ENCODE results near the gene SENP3.
A peak's percentile ranks its signal among the peaks of the same experiment; 100 is the strongest.

Gene SENP3

GRCh38 chr17:7558544-7559319, 3.0 kb upstream of the SENP3 start, which contains the start of gene TNFSF13:
Gene TNFSF13, plus strand, starts transcription at chr17:7558750. Its CDS starts 290 bp downstream, at chr17:7559040.
- peak within 1 kb of the TSS; percentile 52 to 98 (median 86) for H3K4me3 ChIP-seq

GRCh38 chr17:7559320-7560171, 2.2 kb upstream of the SENP3 start:
- no peaks in the 10 kb centered on the region for H3K9me3 ChIP-seq (replicated peaks in 1 of 11)
- H3K9ac ChIP-seq = peak overlapping the region; percentile 88 to 98 (median 94)
- H3K36me3 ChIP-seq = peaks cover 14 to 44% (median 23%) of the 10 kb centered on the region in 11 experiments
- peak overlapping the region; percentile 52 to 98 (median 86) for H3K4me3 ChIP-seq
- H3K4me2 ChIP-seq = peak overlapping the region; percentile 90 to 100 (median 96)
- H4K20me1 ChIP-seq = peaks cover 3 to 26% (median 8%) of the 10 kb centered on the region in 11 experiments; a peak in 16 of 22 replicates
- H3K27me3 ChIP-seq = no peaks in the 10 kb centered on the region
- H3K4me1 ChIP-seq = peaks cover 53 to 85% (median 69%) of the 10 kb centered on the region in 10 experiments
- H3K27ac ChIP-seq = peak overlapping the region; percentile 85 to 99 (median 97)
- TF ChIP-seq Cebpa-rat (IDR thresholded peaks at IDR 0.05) = no peak

More at GRCh38 chr17:7558544-7559319, 3.0 kb upstream of the SENP3 start, which contains the start of gene TNFSF13:
- Histone ChIP-seq H3K4me1 (peaks cover 58 to 85% (median 68%) of the 10 kb centered on the region in 10 experiments), H3K9ac (peak within 1 kb of the TSS; percentile 88 to 98 (median 94)), H3K27ac (peak within 1 kb of the TSS; percentile 85 to 99 (median 97)), H3K9me3 (replicated peaks in 1 of 11) (no peaks in the 10 kb centered on the region), H4K20me1 (peaks cover 0 to 18% (median 5%) of the 10 kb centered on the region in 11 experiments; a peak in 10 of 22 replicates), H3K27me3 (no peaks in the 10 kb centered on the region), H3K4me2 (peak within 1 kb of the TSS; percentile 90 to 100 (median 96)), H3K36me3 (peaks cover 5 to 36% (median 15%) of the 10 kb centered on the region in 11 experiments; a peak in 20 of 22 replicates)
- TF ChIP-seq Cebpa-rat (IDR thresholded peaks at IDR 0.05) = peak in 10 of 11 experiments; percentile 28 to 86 (median 82); a peak in 17 of 22 replicates

- Histone ChIP-seq H3K36me3 (peaks cover 22 to 53% (median 32%) of the 10 kb centered on the region in 11 experiments), H3K4me2 (peak overlapping the region; percentile 90 to 100 (median 96)), H3K27me3 (no peaks in the 10 kb centered on the region), H3K9me3 (replicated peaks in 1 of 11) (no peaks in the 10 kb centered on the region), H4K20me1 (peaks cover 4 to 34% (median 13%) of the 10 kb centered on the region in 11 experiments; a peak in 17 of 22 replicates), H3K9ac (peak overlapping the region; percentile 88 to 98 (median 94)), H3K27ac (peak overlapping the region; percentile 85 to 99 (median 97); a peak in 21 of 22 replicates), H3K4me1 (peaks cover 53 to 77% (median 66%) of the 10 kb centered on the region in 10 experiments), H3K4me3 (peak overlapping the region; percentile 81 to 98 (median 88))
- no peak for TF ChIP-seq Cebpa-rat (IDR thresholded peaks at IDR 0.05)
Observed at GRCh38 chr17:7560172-7561027, 1.3 kb upstream of the SENP3 start.

- Histone ChIP-seq H3K9ac (peak overlapping the region; percentile 88 to 98 (median 94)), H3K4me2 (peak overlapping the region; percentile 90 to 100 (median 96)), H3K27ac (peak overlapping the region; percentile 76 to 99 (median 97); a peak in 21 of 22 replicates), H4K20me1 (peaks cover 4 to 41% (median 13%) of the 10 kb centered on the region in 11 experiments; a peak in 17 of 22 replicates), H3K9me3 (replicated peaks in 1 of 11) (no peaks in the 10 kb centered on the region), H3K27me3 (no peaks in the 10 kb centered on the region), H3K36me3 (peaks cover 29 to 60% (median 39%) of the 10 kb centered on the region in 11 experiments), H3K4me1 (peaks cover 51 to 70% (median 61%) of the 10 kb centered on the region in 10 experiments), H3K4me3 (peak overlapping the region; percentile 81 to 98 (median 88))
- TF ChIP-seq Cebpa-rat (IDR thresholded peaks at IDR 0.05) = no peak
Observed at GRCh38 chr17:7561028-7561575, 617 bp upstream of the SENP3 start.

DNA sequence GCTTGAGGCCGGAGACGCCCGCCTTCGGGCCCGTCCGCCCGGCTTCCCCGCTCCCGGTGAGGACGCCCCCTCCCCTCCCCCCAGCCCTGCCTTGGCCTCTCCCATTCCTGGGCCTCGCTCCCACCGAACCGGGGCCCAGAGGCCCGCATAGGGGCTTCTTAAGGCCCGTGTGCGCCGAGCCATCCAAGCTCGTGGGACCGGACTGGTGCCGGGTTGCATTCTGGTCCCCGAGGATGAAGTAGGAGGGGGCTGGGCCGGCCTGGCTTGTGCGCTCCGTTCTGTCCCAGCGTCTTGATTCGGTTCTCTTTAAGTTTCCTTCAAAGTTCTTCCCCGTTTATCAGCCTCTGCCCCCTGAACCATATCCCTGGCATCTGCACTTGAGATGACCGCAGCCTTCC, 488 bp downstream of the SENP3 start:
- Histone ChIP-seq H3K27ac (peak overlapping the region; percentile 76 to 99 (median 97)), H3K9me3 (replicated peaks in 1 of 11) (no peaks in the 10 kb centered on the region), H3K27me3 (no peaks in the 10 kb centered on the region), H4K20me1 (peaks cover 4 to 51% (median 13%) of the 10 kb centered on the region in 11 experiments; a peak in 17 of 22 replicates), H3K4me2 (peak overlapping the region; percentile 91 to 100 (median 96)), H3K36me3 (peaks cover 40 to 71% (median 50%) of the 10 kb centered on the region in 11 experiments), H3K4me3 (peak overlapping the region; percentile 81 to 98 (median 88)), H3K9ac (peak overlapping the region; percentile 88 to 98 (median 94)), H3K4me1 (peaks cover 40 to 59% (median 50%) of the 10 kb centered on the region in 10 experiments)
- TF ChIP-seq Cebpa-rat (IDR thresholded peaks at IDR 0.05) = no peak

- Histone ChIP-seq H3K9me3 (replicated peaks in 1 of 11) (no peaks in the 10 kb centered on the region), H3K4me1 (peaks cover 31 to 48% (median 40%) of the 10 kb centered on the region in 10 experiments), H3K27ac (peak overlapping the region in 9 of 11 experiments; percentile 20 to 99 (median 97); a peak in 13 of 22 replicates), H3K4me2 (peak overlapping the region; percentile 91 to 100 (median 96)), H3K9ac (peak overlapping the region; percentile 88 to 98 (median 94); a peak in 21 of 22 replicates), H3K4me3 (peak overlapping the region; percentile 81 to 98 (median 88)), H4K20me1 (peaks cover 4 to 57% (median 13%) of the 10 kb centered on the region in 11 experiments; a peak in 17 of 22 replicates), H3K27me3 (no peaks in the 10 kb centered on the region), H3K36me3 (peaks cover 47 to 78% (median 57%) of the 10 kb centered on the region in 11 experiments)
- TF ChIP-seq Cebpa-rat (IDR thresholded peaks at IDR 0.05) = no peak
Observed at GRCh38 chr17:7563115-7563869, 1.6 kb downstream of the SENP3 start.

DNA sequence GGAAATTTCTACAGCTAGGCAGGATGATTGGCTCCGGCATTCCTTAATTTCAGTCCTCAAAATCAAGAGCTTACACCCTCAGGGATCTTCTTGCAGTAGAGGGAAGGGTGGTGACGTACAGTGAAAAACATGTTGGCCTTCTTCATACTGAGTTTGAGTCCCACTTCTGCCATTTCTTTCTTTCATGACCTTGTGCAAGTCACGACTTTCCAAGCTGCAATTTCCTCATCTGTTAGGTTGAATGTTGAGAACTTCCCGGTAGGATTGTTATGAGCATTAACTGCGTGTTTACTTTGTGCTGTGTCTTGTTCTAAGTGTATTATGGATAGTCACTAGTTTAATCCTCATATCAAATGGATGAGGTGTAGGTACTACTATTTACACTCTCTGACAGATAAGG, 7.9 kb downstream of the SENP3 start:
- H3K9ac ChIP-seq = peak overlapping the region in 6 of 11 experiments; percentile 4 to 91 (median 35); a peak in 4 of 22 replicates
- H4K20me1 ChIP-seq = peaks cover 15 to 68% (median 24%) of the 10 kb centered on the region in 11 experiments
- no peak overlapping the region; a peak in 1 of 22 replicates for H3K27ac ChIP-seq
- peak overlapping the region in 2 of 11 experiments; percentile 3 to 95; a peak in 1 of 22 replicates for H3K4me2 ChIP-seq
- H3K9me3 ChIP-seq (replicated peaks in 1 of 11) = peaks cover 0 to 4% (median 0%) of the 10 kb centered on the region in 11 experiments; a peak in 5 of 22 replicates
- no peaks in the 10 kb centered on the region for H3K27me3 ChIP-seq
- no peak for TF ChIP-seq Cebpa-rat (IDR thresholded peaks at IDR 0.05)
- H3K36me3 ChIP-seq = peaks cover 72 to 82% (median 81%) of the 10 kb centered on the region in 11 experiments
- H3K4me3 ChIP-seq = no peak overlapping the region
- peaks cover 10 to 41% (median 21%) of the 10 kb centered on the region in 10 experiments for H3K4me1 ChIP-seq
